HG02610 (cell line): ENCODE results near the gene LSP1.

Experiments used
- ATAC-seq: cut with Tn5 transposase; IDR thresholded peaks from one replicate; pipeline ENCODE4 v1.9.1; 2021; ENCODE audit warnings: mild to moderate bottlenecking, moderate library complexity; ENCODE audit not compliant: unreplicated experiment

The LSP1 gene

GRCh38 chr11:1836011-1836945 lies 16.6 kb upstream of the LSP1 start:
- no peak for ATAC-seq

DNA sequence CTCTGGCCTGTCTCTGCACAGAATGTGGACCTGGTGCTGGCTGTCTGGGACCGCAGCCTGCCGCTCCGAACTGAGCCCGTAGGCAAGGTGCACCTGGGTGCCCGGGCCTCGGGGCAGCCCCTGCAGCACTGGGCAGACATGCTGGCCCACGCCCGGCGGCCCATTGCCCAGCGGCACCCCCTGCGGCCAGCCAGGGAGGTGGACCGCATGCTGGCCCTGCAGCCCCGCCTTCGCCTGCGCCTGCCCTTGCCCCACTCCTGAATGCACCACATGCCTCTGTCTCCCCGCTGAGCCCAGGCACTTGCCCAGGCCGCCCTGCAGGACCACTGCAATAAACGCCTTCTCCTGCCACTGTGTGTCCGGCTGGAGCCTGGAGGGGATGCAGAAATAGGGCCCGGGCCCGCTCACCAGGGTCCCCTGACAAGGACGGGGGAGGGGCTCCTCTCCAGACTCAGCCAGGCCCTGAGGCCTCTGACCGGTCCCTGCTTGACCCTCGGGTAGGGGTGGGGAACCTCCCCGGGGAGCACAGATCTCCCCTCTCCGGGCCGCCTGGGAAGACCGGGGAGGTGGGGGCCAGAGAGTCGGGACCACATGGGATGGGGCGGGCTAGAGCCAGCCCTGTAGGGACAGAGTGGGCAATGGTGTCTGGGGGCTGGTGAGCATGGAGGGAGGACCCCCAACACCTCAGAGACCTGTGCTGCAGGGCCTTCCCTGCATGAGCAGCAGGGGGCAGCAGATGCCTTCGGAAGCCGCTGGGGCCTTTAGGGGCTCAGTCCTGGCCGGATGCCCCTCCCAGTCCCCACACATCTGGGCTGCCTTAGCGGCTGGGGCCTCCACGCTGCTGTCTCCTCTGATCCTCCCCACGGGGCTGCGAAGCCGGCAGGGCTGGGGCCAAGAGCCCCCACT lies 15.5 kb upstream of the LSP1 start:
- ATAC-seq = no peak

DNA sequence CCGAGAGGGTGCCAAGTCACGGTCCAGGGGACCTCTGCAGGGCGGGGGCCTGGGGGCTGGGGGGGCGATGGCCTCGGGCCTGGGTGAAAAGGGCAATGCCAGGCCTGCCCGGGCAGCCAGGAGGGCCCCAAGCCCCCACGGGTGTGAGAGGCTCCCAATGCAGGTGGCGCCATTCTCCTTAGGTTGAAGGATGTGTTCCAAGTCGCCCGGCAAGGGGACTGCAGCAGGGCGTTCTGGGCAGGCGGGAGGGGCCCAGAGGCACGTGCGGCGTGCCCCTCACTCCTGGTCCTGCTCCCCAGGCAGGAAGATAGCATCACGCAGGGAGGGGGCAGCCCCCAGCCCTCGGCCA lies 14.8 kb upstream of the LSP1 start:
- ATAC-seq = no peak

DNA sequence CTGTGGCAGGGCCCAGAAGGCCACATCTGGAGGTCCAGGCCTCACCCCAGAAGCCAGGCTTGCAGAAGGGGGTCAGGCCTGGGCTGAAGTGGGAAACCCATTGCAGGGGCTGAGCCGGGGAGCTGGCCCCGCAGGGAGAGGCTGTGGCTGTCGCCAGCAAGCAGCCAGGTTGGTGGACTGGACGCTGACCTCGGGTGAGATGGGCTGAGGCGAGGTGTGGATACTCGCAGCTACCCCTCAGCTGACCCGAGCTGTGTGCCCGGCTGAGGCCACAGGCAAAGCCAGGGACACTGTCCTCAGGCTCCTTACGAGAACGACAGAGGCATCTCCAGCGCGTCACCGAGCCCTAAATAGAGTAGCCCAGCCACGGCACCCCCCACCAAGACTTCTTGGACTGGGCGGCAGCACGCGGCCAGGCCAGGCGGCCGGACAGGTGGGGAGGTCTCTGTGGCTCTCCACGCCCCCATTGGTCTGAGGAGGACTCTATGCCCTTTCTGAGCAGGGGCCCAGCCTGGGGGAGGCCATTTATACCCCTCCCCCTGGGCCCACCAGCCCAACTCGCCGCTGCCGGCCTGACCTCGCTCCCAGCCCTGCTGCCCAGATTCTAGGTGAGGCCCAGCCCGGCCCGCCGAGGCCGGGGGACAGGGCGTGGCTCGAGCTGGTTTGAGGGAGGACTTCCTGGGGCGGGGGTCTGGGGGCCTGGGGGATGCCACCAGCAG lies 14.3 kb upstream of the LSP1 start, which contains the start of gene TNNI2:
TNNI2 (plus strand) TSS at position 556 of the 719 bp plus-strand sequence. CDS start 716 bp downstream, outside the sequence.
- no peak for ATAC-seq

GRCh38 chr11:1839204-1839923 lies 13.5 kb upstream of the LSP1 start:
- no peak for ATAC-seq

DNA sequence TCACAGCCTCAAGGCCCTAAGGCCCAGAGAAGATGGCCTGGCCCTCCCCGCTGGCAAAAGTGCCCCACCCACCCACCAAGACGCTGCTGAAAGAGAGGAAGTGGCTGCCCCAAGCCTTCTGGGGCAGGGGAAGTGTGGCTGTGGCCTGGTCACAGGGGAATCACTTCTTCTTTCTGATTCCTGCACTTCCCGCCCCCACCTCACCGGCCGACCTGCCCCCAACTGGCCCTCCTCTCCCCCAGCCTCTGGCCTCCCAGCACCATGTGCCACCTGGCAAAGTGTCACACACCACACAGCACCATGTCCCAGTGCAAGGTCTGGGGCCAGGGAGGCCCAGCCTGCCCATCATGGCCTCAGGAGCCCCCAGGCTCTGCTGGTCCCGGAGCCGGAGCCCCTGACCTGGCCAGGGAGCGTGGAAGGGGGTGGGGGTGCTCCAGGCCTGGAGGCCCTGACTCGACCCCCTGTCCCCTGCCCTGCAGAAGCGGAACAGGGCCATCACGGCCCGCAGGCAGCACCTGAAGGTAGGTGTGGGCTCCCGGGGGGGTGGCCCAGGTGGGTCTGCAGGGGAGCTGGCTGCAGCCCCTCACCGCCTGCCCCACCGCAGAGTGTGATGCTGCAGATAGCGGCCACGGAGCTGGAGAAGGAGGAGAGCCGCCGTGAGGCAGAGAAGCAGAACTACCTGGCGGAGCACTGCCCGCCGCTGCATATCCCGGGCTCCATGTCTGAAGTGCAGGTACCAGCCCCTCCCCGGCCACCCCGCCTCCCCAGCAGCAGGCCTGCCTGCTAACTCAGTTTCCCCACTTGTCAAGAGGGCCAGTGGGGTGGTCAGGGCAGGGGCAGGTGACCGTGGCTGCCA lies 12.7 kb upstream of the LSP1 start:
- peak; percentile 34 for ATAC-seq

DNA sequence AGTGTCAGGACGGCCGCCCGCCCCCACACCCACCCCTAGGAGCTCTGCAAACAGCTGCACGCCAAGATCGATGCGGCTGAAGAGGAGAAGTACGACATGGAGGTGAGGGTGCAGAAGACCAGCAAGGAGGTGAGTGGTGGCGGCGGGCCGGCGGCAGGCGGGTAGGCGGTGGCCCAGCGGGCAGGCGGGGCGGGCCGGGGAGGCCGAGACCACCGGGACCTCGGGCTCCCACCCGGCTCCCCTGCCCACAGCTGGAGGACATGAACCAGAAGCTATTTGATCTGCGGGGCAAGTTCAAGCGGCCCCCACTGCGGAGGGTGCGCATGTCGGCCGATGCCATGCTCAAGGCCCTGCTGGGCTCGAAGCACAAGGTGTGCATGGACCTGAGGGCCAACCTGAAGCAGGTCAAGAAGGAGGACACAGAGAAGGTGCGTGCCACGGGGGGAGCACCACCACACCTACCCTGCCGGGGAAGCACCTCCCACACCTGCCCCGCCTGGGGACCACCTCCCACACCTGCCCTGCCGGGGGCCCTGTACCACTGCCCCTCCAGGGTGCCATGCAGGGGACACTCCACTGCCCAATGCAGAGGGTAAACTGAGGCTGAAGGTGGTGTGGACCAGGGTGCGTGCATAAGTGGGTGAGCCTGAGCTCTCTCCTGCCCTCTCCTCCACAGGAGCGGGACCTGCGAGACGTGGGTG lies 12.0 kb upstream of the LSP1 start:
- ATAC-seq = no peak

DNA sequence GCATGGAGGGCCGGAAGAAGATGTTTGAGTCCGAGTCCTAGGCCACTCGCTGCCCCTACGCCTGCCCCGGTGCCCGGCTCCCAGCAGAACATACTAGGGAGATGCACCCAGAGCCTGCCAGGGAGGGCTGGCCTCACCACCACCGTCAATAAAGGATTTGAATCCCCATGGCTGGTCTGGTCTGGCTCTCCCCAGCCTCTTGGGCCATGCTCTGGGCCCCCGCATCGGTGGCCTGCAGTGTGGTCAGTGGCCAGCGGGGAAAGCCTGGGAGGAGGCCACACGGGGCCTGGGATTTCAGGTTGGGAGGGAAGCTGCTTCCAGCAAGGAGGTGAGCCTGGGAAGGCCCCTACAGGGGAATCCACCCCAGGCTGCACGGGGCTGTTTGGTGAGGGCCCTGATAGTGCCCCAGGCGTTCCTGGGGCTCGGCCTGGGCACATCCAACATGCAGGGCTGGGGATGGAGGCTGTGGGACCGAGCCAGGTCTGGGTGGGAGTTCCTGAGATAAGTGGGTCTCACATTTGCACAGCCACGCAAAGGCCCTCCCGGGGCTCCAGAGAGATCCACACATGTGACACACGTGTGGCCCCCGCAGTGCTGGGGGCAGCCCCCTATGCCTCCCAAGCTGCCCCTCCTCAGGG lies 11.3 kb upstream of the LSP1 start:
- ATAC-seq = no peak

GRCh38 chr11:1842149-1843097 lies 10.5 kb upstream of the LSP1 start:
- no peak for ATAC-seq

DNA sequence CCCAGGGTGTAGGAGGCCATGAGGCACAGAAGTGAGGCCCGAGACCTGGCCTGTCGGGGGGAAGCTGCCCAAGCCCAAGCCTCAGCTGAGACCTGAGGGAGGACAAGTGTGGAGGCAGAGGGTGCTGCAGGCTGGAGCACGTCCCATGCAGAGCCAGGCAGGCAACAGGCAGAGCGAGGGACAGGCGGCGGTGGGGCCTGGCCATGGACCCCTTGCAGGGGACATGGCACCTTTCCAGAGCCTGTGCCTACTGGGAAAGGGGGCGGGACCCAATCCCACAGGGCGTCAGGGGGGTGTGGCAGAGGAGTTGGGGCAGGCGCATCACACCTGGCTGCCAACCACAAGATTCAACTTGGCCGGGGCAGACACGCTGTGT lies 9.8 kb upstream of the LSP1 start:
- ATAC-seq = no peak

DNA sequence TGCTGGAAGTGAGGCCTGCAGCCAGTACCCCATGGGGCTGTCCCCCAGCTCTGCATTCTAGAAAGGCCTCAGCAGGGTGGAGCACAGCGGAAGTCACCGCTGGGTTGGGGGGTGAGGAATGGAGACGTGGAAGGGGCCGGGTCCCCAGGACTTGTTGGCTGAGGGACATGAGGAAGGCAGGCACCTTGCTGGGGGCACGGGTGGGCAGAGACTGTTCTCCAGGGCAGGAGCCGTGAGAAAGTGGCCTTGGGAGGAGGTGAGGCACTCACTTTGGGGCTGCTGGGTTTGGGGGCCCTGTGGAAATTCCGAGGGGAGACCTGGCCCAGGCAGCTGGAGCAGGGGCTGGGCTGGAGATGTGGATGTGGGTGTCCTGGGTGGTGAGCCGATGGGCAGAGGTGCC lies 9.1 kb upstream of the LSP1 start:
- no peak for ATAC-seq

DNA sequence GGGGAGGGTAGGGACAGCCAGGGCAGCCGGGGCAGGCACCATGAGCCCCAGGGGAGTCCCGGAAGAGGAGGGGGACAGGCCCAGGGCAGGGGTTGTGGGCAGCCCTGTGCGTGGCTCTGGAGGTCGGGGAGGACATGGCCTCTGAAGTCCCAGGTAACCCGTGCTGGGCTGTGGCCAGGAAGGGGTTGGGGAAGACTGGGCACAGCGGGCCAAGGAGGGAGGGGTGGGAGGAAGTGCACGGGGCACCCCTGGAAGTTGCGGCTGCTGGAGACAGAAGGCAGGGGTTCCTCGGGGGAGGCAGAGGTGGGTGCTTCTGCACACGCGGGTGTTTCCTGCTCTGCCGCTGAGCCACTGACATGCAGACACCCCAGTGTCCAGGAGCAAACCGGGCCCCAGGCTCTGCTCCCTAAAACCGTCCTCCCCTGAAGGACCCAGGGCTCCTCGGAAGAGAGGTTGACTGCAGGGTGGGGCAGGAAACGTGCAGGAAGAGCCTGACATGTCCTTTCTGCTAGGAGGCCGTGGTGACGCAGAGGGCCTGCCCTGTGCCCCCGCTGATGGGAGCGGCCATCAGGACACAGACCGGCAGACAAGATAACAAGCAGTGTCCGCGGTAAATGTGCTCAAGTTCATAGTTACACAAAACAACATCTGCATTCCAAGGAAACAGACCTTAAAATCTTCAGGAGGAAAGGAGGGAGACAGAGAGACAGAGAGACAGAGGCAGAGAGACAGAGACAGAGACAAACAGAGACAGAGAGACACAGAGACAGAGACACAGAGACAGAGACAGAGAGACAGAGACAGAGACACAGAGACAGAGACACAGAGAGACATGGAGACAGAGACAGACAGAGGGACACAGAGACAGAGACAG lies 8.4 kb upstream of the LSP1 start:
- ATAC-seq = no peak

GRCh38 chr11:1845095-1845429 lies 7.8 kb upstream of the LSP1 start:
- ATAC-seq = no peak

GRCh38 chr11:1845561-1846452 lies 7.1 kb upstream of the LSP1 start:
- no peak for ATAC-seq

- no peak for ATAC-seq
Measured at GRCh38 chr11:1846453-1846932, 6.4 kb upstream of the LSP1 start.
